HepG2 (cell line): ENCODE measurements around the gene RGS19. TPM values are rescaled to one million over a fixed set of nuclear protein-coding genes. Genes with fewer than 3 reads are reported as not detected.

Experiments
- ATAC-seq: fragments of 200-7000 bp; cut with Tn5 transposase; 3 replicates; pipeline ENCODE4 v1.9.1; 2020; ENCODE audit warnings: mild to moderate bottlenecking, moderate library complexity
- BruUV-seq: library from RNA; stranded (reverse); fragments of 400-500 nt; replicated peaks from 2 replicates; lab custom pipeline; 2021; lab: Mats Ljungman, UMichigan
- CTCF ChIA-PET: fragments of 300-600 bp; formaldehyde crosslinking; extraction: SDS; loops from one replicate; lab custom pipeline; 2021; ENCODE audit warnings: low total read pairs, inconsistent platforms, low intra/inter-chr PET ratio; lab: Yijun Ruan, JAX
- POLR2A ChIA-PET: fragments of 350-600 bp; sonication (Branson Sonifier 250); formaldehyde crosslinking; loops from one replicate; lab custom pipeline; 2020; ENCODE audit warnings: antibody characterized with exemption, inconsistent platforms; lab: Yijun Ruan, JAX
- DNase-seq: peaks from one replicate; pipeline ENCODE4 v3.0.0-alpha.2; 2015; ENCODE audit warnings: low spot score
- FAIRE-seq: peaks from 3 replicates; lab custom pipeline; 2011; peaks lifted over from hg19 to GRCh38; lab: Jason Lieb, UNC
- H2AFZ ChIP-seq: one replicate; pipeline ENCODE4 v1.6.1; 2011; ENCODE audit warnings: low read length, inconsistent platforms
- H3K27ac ChIP-seq: fragments of 300-600 bp; 3 replicates; pipeline ENCODE4 v1.8.0; 2011; ENCODE audit warnings: mixed run types, mild to moderate bottlenecking, mixed read lengths, low read length, inconsistent platforms; ENCODE audit not compliant: insufficient read depth; ENCODE audit errors: extremely low read length
- H3K27me3 ChIP-seq, 2 experiments: fragments of 200-600 bp in 1 of 2; 2 replicates in 1 of 2; 3 replicates in 1 of 2; pipeline versions ENCODE4 v1.6.0 to v1.8.0; 2011; ENCODE audit warnings: low read length in 2 of 2, mild to moderate bottlenecking in 2 of 2, moderate library complexity in 2 of 2, inconsistent platforms in 1 of 2; ENCODE audit not compliant: insufficient read depth in 2 of 2, control insufficient read depth in 1 of 2
- H3K36me3 ChIP-seq, 2 experiments: fragments of 200-600 bp in 1 of 2; replicated peaks in 1 of 2; 2 replicates in 1 of 2; 3 replicates in 1 of 2; pipeline versions ENCODE4 v1.5.1 to v1.8.0; 2011; ENCODE audit warnings: low read length in 2 of 2, inconsistent platforms in 1 of 2; ENCODE audit not compliant: insufficient read depth in 2 of 2, control insufficient read depth in 1 of 2
- H3K4me1 ChIP-seq: 2 replicates; pipeline ENCODE4 v1.5.1; 2012; ENCODE audit warnings: low read length, inconsistent platforms; ENCODE audit not compliant: insufficient read depth
- H3K4me2 ChIP-seq: 2 replicates; pipeline ENCODE4 v1.6.0; 2011; ENCODE audit warnings: low read depth, low read length, inconsistent platforms
- H3K4me3 ChIP-seq, 3 experiments: fragments of 200-600 bp in 1 of 3; sonication (generic), shearing (Covaris generic) in 1 of 3; replicated peaks in 1 of 3; 2 replicates each; pipeline ENCODE4 v1.5.1; 2011 to 2016; ENCODE audit warnings: low read length in 3 of 3, inconsistent platforms in 2 of 3, low read depth in 2 of 3, mild to moderate bottlenecking in 2 of 3, control low read depth in 1 of 3, mixed read lengths in 1 of 3; ENCODE audit not compliant: insufficient read depth in 1 of 3
- H3K79me2 ChIP-seq: one replicate; pipeline ENCODE4 v1.6.1; 2011; ENCODE audit warnings: low read length, inconsistent platforms; ENCODE audit not compliant: insufficient read depth
- H3K9ac ChIP-seq: 2 replicates; pipeline ENCODE4 v1.6.0; 2011; ENCODE audit warnings: mild to moderate bottlenecking, low read depth, low read length, inconsistent platforms; ENCODE audit not compliant: insufficient read depth
- H3K9me3 ChIP-seq: 2 replicates; pipeline ENCODE4 v1.5.1; 2012; ENCODE audit warnings: mild to moderate bottlenecking, low read length
- H4K20me1 ChIP-seq: 2 replicates; pipeline ENCODE4 v1.6.0; 2011; ENCODE audit warnings: inconsistent platforms, mild to moderate bottlenecking, low read length, moderate library complexity; ENCODE audit not compliant: insufficient read depth
- RAD21 ChIP-seq: fragments of 450-650 bp; formaldehyde crosslinking; IDR thresholded peaks from 2 replicates; pipeline ENCODE4 v1.5.0; 2020; ENCODE audit warnings: mild to moderate bottlenecking
- RNF219 ChIP-seq: sonication (generic); formaldehyde crosslinking; IDR thresholded peaks from 2 replicates; pipeline ENCODE4 v1.5.0; 2020; ENCODE audit warnings: mild to moderate bottlenecking, missing genetic modification reagents
- SKIL ChIP-seq: sonication (generic); formaldehyde crosslinking; IDR thresholded peaks from 2 replicates; pipeline ENCODE4 v1.8.0; 2022; ENCODE audit warnings: missing genetic modification reagents, mild to moderate bottlenecking, moderate library complexity, borderline replicate concordance
- UBTF ChIP-seq: sonication (generic); formaldehyde crosslinking; IDR thresholded peaks from 2 replicates; pipeline ENCODE4 v1.4.0; 2020; ENCODE audit warnings: mild to moderate bottlenecking, missing genetic modification reagents
- ZBTB46 ChIP-seq: sonication (generic); formaldehyde crosslinking; IDR thresholded peaks from 2 replicates; pipeline ENCODE4 v1.4.0; 2020; ENCODE audit warnings: mild to moderate bottlenecking, missing genetic modification reagents, borderline replicate concordance
- ZNF451 ChIP-seq: sonication (generic); formaldehyde crosslinking; IDR thresholded peaks from 2 replicates; pipeline ENCODE4 v1.5.0; 2020; ENCODE audit warnings: mild to moderate bottlenecking, missing genetic modification reagents
- ZNF720 ChIP-seq: sonication (generic); formaldehyde crosslinking; IDR thresholded peaks from 2 replicates; pipeline ENCODE4 v1.4.0; 2020; ENCODE audit warnings: missing genetic modification reagents
- ZNF768 ChIP-seq: sonication (generic); formaldehyde crosslinking; IDR thresholded peaks from 2 replicates; pipeline ENCODE4 v1.4.0; 2020; ENCODE audit warnings: missing genetic modification reagents
- WGBS: methylation state at CpG from one replicate; pipeline ENCODE4 v1.1.6; 2017; ENCODE audit warnings: low lambda C conversion rate; 5-methylcytosine and 5-hydroxymethylcytosine counted together
- in situ Hi-C: cut with HindIII; loops from 2 replicates; pipeline ENCODE4 v1.10.0; 2017; ENCODE audit warnings: low pct_unique_long_range_greater_than_20kb; ENCODE audit not compliant: extremely low pct_ligation_motif_present
- intact Hi-C: fragments of 100-400 bp; cut with micrococcal nuclease; formaldehyde crosslinking; loops from one replicate; pipeline ENCODE4 v1.10.0; 2022; ENCODE audit not compliant: unreplicated experiment
- polyA plus RNA-seq, 8 experiments: library from polyadenylated mRNA; depleted of rRNA in 3 of 8; stranded (reverse) in 7 of 8; unstranded in 1 of 8; fragments of >200 nt; fragmentation: Illumina TruSeq in 4 of 8; extraction: Trizol in 4 of 8; gene quantifications; 2 replicates each; pipeline versions ENCODE4 v1.2.1 to v1.2.3, GENCODE V29; 2011 to 2016; ENCODE audit warnings: low read depth in 4 of 8, missing spikeins in 1 of 8, mixed read lengths in 1 of 8; ENCODE audit not compliant: insufficient read depth in 1 of 8
- total RNA-seq, 5 experiments: library from RNA; depleted of rRNA; stranded (reverse); fragments of >200 nt; fragmentation: Illumina TruSeq; extraction: Trizol; gene quantifications; 2 replicates each; pipeline ENCODE4 v1.2.3, GENCODE V29; 2016; ENCODE audit warnings: low read depth in 1 of 5

Gene RGS19
- total and polyA plus RNA-seq, 2 of the 13 experiments (the other 11 are each of a cell fraction or from before 2014, with no cell fraction given) = 10.7 to 11.9 TPM

DNA sequence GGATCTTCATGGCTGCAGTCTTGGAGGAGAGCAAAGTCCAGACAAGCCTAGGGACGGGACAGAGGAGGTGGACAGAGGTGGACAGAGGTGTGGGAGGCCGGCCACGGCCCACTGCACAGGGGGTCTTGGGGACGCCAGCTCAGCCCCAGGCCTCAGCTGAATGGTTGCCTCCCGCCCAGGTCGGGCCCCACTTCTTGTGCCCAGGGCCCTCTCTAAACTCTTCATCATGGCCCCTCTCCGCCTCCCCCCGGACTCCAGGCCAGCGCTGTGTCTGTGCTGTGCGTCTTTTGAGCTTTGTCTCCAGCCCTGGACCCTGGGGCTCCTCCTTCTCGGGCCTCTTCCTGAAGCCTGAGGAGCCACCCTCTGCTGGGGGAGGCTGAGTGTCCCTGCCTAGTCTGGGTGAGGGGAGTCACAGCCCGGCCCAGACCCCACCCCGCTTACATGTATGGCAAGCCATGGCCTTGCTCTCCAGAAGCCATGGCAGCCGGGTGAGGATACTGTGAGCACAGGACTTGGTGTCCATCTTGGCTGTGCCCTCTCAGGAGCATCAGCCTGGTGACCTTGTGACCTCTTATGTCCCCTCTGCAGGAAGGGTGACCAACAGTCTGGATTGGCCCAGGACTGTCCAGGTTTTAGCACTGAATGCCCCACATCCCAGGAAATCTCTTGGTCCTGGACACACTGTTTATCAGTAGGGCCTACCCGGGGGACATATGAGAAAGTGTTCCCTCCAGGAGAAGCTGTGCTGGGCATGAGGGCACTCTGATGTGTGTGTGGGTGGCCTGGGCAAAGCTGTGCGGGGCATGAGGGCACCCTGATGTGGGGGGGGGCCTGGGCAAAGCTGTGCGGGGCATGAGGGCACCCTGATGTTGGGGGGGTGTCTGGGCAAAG is 37.5 kb upstream of the RGS19 start:
- Histone ChIP-seq H3K4me2 (no peak overlapping the region), H3K79me2 (no peaks in the 10 kb centered on the region), H3K36me3 (no peaks in the 10 kb centered on the region), H2AFZ (no peak overlapping the region), H3K27ac (no peak overlapping the region), H3K27me3 (peaks cover 27 to 50% of the 10 kb centered on the region in 2 experiments)
- 39% methylated on average over 17 of the region's 17 CpGs for WGBS
- intact Hi-C loops = no loop called here
- DNase-seq = no peak
- TF ChIP-seq UBTF = 0 out of 2 replicates have a peak, but pooled peaks have one; percentile 24
- no peak for TF ChIP-seq ZBTB46
- TF ChIP-seq RNF219 (CRISPR knock-in tag) = no peak
- TF ChIP-seq ZNF768 (CRISPR knock-in tag) = peak; percentile 62; the same call in 1 of the 2 replicates
- TF ChIP-seq ZNF451 (CRISPR knock-in tag) = no peak
- no peak for TF ChIP-seq SKIL (CRISPR knock-in tag)
- TF ChIP-seq RAD21 (CRISPR knock-in tag) = no peak
- TF ChIP-seq ZNF720 (CRISPR knock-in tag) = no peak
- TF ChIP-seq, all 625 proteins: peak for 2
- H3K9me3 ChIP-seq = no peaks in the 10 kb centered on the region
- ChIA-PET POLR2A (interaction anchor here (0.9 kb wide), 1 partner anchor 36 kb away, joined by 3 read pairs; no protein-coding TSS in a partner anchor), CTCF (no interaction called here)
- BruUV-seq = no TSS peak
- H3K4me3 ChIP-seq = no peak overlapping the region
- H3K4me1 ChIP-seq = peaks cover 14% of the 10 kb centered on the region
- ATAC-seq (no peak), FAIRE-seq (no peak)
- in situ Hi-C loops = loop anchor here (5.0 kb wide), 1 partner anchor 34 kb away; the partner anchor contains the start of genes LKAAEAR1 and OPRL1
- H3K9ac ChIP-seq = no peak overlapping the region
- H4K20me1 ChIP-seq = no peaks in the 10 kb centered on the region
